PC-3 (cell line): ENCODE measurements around the gene BRF1. TPM values are rescaled to one million over a fixed set of nuclear protein-coding genes. Genes with fewer than 3 reads are reported as not detected.

ENCODE experiments used
- ATAC-seq: fragments of 200-7000 bp; cut with Tn5 transposase; 2 replicates; pipeline ENCODE4 v1.9.1; 2020; ENCODE audit warnings: mild to moderate bottlenecking, moderate library complexity
- BruUV-seq: library from RNA; stranded (reverse); fragments of 400-500 nt; replicated peaks from 2 replicates; lab custom pipeline; 2021; lab: Mats Ljungman, UMichigan
- CTCF ChIA-PET: fragments of 300-600 bp; sonication (Branson Sonifier 250); formaldehyde crosslinking; loops from one replicate; lab custom pipeline; 2022; ENCODE audit warnings: antibody characterized with exemption; lab: Charles Lee
- POLR2A ChIA-PET: fragments of 300-600 bp; sonication (Branson Sonifier 250); formaldehyde crosslinking; loops from one replicate; lab custom pipeline; 2022; ENCODE audit warnings: antibody characterized with exemption; ENCODE audit not compliant: unreplicated experiment; lab: Charles Lee
- DNase-seq: peaks from one replicate; pipeline ENCODE4 v3.0.0-alpha.2; 2015
- H2AFZ ChIP-seq: fragments of 300-600 bp; sonication (generic); 2 replicates; pipeline ENCODE4 v1.6.0; 2016; ENCODE audit warnings: antibody characterized with exemption, low read length
- H3F3A ChIP-seq: fragments of 300-600 bp; sonication (generic); one replicate; pipeline ENCODE4 v1.6.0; 2017; ENCODE audit warnings: antibody characterized with exemption, low read length, control low read depth, mild to moderate bottlenecking; ENCODE audit not compliant: unreplicated experiment
- H3K27ac ChIP-seq: fragments of 300-600 bp; sonication (generic); 2 replicates; pipeline ENCODE4 v1.5.1; 2016; ENCODE audit warnings: mild to moderate bottlenecking, low read length
- H3K27me3 ChIP-seq: fragments of 300-600 bp; sonication (generic); 2 replicates; pipeline ENCODE4 v1.6.1; 2016; ENCODE audit warnings: low read length, mixed read lengths
- H3K36me3 ChIP-seq: fragments of 300-600 bp; sonication (generic); 2 replicates; pipeline ENCODE4 v1.6.1; 2016; ENCODE audit warnings: low read depth, mixed run types, low read length, mixed read lengths
- H3K4me1 ChIP-seq: fragments of 300-600 bp; sonication (generic); 2 replicates; pipeline ENCODE4 v1.5.1; 2016; ENCODE audit warnings: low read length; ENCODE audit not compliant: insufficient read depth
- H3K4me2 ChIP-seq: fragments of 300-600 bp; sonication (generic); 2 replicates; pipeline ENCODE4 v1.6.0; 2016; ENCODE audit warnings: low read length
- H3K4me3 ChIP-seq: fragments of 300-600 bp; sonication (generic); 2 replicates; pipeline ENCODE4 v1.5.1; 2016; ENCODE audit warnings: mild to moderate bottlenecking, low read length, mixed read lengths
- H3K79me2 ChIP-seq: fragments of 300-600 bp; sonication (generic); 2 replicates; pipeline ENCODE4 v1.6.1; 2017; ENCODE audit warnings: low read length, mixed read lengths
- H3K9ac ChIP-seq: fragments of 300-600 bp; sonication (generic); 2 replicates; pipeline ENCODE4 v1.6.0; 2016; ENCODE audit warnings: mild to moderate bottlenecking, low read length
- H3K9me2 ChIP-seq: fragments of 300-600 bp; sonication (generic); replicated peaks from 2 replicates; pipeline ENCODE4 v1.6.1; 2016; ENCODE audit warnings: mixed run types, low read length, mixed read lengths
- H3K9me3 ChIP-seq: fragments of 300-600 bp; sonication (generic); 2 replicates; pipeline ENCODE4 v1.6.1; 2016; ENCODE audit warnings: low read length, mixed read lengths
- H4K20me1 ChIP-seq: fragments of 300-600 bp; sonication (generic); 2 replicates; pipeline ENCODE4 v1.6.1; 2016; ENCODE audit warnings: low read length, mixed read lengths
- CTCF ChIP-seq: fragments of 300-600 bp; sonication (generic); conservative IDR thresholded peaks from 2 replicates; pipeline ENCODE4 v1.5.1; 2017; ENCODE audit warnings: antibody characterized with exemption, low read depth, mild to moderate bottlenecking, low read length
- EZH2 ChIP-seq: fragments of 300-600 bp; sonication (generic); IDR thresholded peaks from one replicate; pipeline ENCODE4 v1.6.1; 2017; ENCODE audit warnings: antibody characterized with exemption, mild to moderate bottlenecking, low read length; ENCODE audit not compliant: unreplicated experiment
- EZH2phosphoT487 ChIP-seq: fragments of 300-600 bp; sonication (generic); IDR thresholded peaks from 2 replicates; pipeline ENCODE4 v1.6.1; 2018; ENCODE audit warnings: mild to moderate bottlenecking, antibody characterized with exemption, low read length, borderline replicate concordance
- intact Hi-C: fragments of 100-400 bp; cut with micrococcal nuclease; formaldehyde crosslinking; loops from 2 replicates; pipeline ENCODE4 v1.9.0; 2023
- total RNA-seq: library from RNA; depleted of rRNA; stranded (reverse); fragments of >200 nt; gene quantifications from 2 replicates; pipeline ENCODE4 v1.2.3, GENCODE V29; 2014

The BRF1 gene
- total RNA-seq, 1 experiment from 2014 or later, result 55.8 TPM

- ATAC-seq, result no peak
Observed at GRCh38 chr14:105326891-105327694, 26.3 kb upstream of the BRF1 start.

GRCh38 chr14:105326568-105326867 is 25.7 kb upstream of the BRF1 start:
- H3K9me2 ChIP-seq, result no peaks in the 10 kb centered on the region
- H3K9me3 ChIP-seq, result no peaks in the 10 kb centered on the region
- DNase-seq (no peak), ATAC-seq (no peak)
- BruUV-seq, result no TSS peak
- H3K27ac ChIP-seq, result no peak overlapping the region
- intact Hi-C loops, result no loop called here
- H3K9ac ChIP-seq, result no peak overlapping the region
- ChIA-PET POLR2A (no interaction called here), CTCF (no interaction called here)
- H3K4me3 ChIP-seq, result no peak overlapping the region
- peaks cover 4% of the 10 kb centered on the region; the same call in 1 of the 2 replicates for H3K4me1 ChIP-seq
- no peaks in the 10 kb centered on the region; the same call in 1 of the 2 replicates for H4K20me1 ChIP-seq
- no peaks in the 10 kb centered on the region for H3F3A ChIP-seq
- no peak for TF ChIP-seq EZH2phosphoT487
- no peak for TF ChIP-seq EZH2
- no peak for TF ChIP-seq CTCF
- H3K4me2 ChIP-seq, result no peak overlapping the region
- H3K27me3 ChIP-seq, result no peaks in the 10 kb centered on the region
- no peak overlapping the region for H2AFZ ChIP-seq
- H3K79me2 ChIP-seq, result peaks cover 52% of the 10 kb centered on the region
- no peaks in the 10 kb centered on the region for H3K36me3 ChIP-seq

More at GRCh38 chr14:105326891-105327694, 26.3 kb upstream of the BRF1 start:
- Histone ChIP-seq H3K9ac (no peak overlapping the region), H3K36me3 (no peaks in the 10 kb centered on the region), H3K4me3 (no peak overlapping the region), H3K9me2 (no peaks in the 10 kb centered on the region), H3K27ac (no peak overlapping the region), H3K27me3 (no peaks in the 10 kb centered on the region), H3F3A (no peaks in the 10 kb centered on the region), H4K20me1 (no peaks in the 10 kb centered on the region; the same call in 1 of the 2 replicates), H3K9me3 (no peaks in the 10 kb centered on the region), H3K4me2 (no peak overlapping the region), H3K4me1 (peaks cover 4% of the 10 kb centered on the region; the same call in 1 of the 2 replicates), H2AFZ (no peak overlapping the region), H3K79me2 (peaks cover 54% of the 10 kb centered on the region)
- intact Hi-C loops, result no loop called here
- TF ChIP-seq CTCF (no peak), EZH2phosphoT487 (no peak), EZH2 (no peak)
- no peak for DNase-seq
- ChIA-PET CTCF (no interaction called here), POLR2A (no interaction called here)
- BruUV-seq, result no TSS peak
